K562 (cell line): Measurements from ENCODE around the gene FGGY. TPM values are rescaled to one million over a fixed set of nuclear protein-coding genes. Genes with fewer than 3 reads are reported as not detected.

ENCODE experiments used
- DNMT1 ChIP-seq: fragments of 450-650 bp; IDR thresholded peaks from 2 replicates; pipeline ENCODE4 v1.6.1; 2016; ENCODE audit warnings: antibody characterized with exemption, mild to moderate bottlenecking
- EHMT2 ChIP-seq: fragments of 450-650 bp; IDR thresholded peaks from 2 replicates; pipeline ENCODE4 v1.6.1; 2018; ENCODE audit warnings: antibody characterized with exemption
- RNF2 ChIP-seq: sonication (generic); IDR thresholded peaks from 2 replicates; pipeline ENCODE4 v1.6.1; 2016
- SP1 ChIP-seq: sonication (generic); formaldehyde crosslinking; IDR thresholded peaks from 2 replicates; pipeline ENCODE4 v1.8.1; 2022; ENCODE audit warnings: mild to moderate bottlenecking, missing genetic modification reagents
- polyA plus RNA-seq, 8 experiments: library from polyadenylated mRNA; depleted of rRNA in 4 of 8; stranded (reverse) in 5 of 8; unstranded in 3 of 8; fragments of >200 nt; fragmentation: Nextera tagmentation in 2 of 8; fragmentation: Illumina TruSeq in 1 of 8; extraction: Ambion mirVana in 2 of 8; extraction: Trizol in 1 of 8; gene quantifications; 2 replicates each; pipeline versions ENCODE4 v1.2.1 to v1.2.3, GENCODE V29; 2011 to 2014; ENCODE audit warnings: inconsistent platforms in 1 of 8, missing spikeins in 1 of 8
- total RNA-seq, 7 experiments: library from RNA; depleted of rRNA in 6 of 7; stranded (reverse); fragments of >200 nt in 6 of 7; fragmentation: Illumina TruSeq in 2 of 7; extraction: Trizol in 2 of 7; gene quantifications; 2 replicates each; pipeline versions ENCODE4 v1.2.1 to v1.2.3, GENCODE V29; 2011 to 2021; ENCODE audit warnings: low replicate concordance in 1 of 7
- TF ChIP-seq, protein P1 (sequence below), 2 experiments: IDR thresholded peaks; 2 replicates each; pipeline ENCODE4 v1.6.1; 2012; ENCODE audit warnings: improper control_type of control experiment in 2 of 2, low read depth in 2 of 2, low read length in 2 of 2, borderline replicate concordance in 1 of 2
- TF ChIP-seq, protein P2 (sequence below): fragments of 200-400 bp; formaldehyde crosslinking; IDR thresholded peaks from 2 replicates; pipeline ENCODE4 v1.6.1; 2017; ENCODE audit warnings: mild to moderate bottlenecking, low read depth, low read length, moderate library complexity
- TF ChIP-seq, protein P3 (sequence below): conservative IDR thresholded peaks from 2 replicates; pipeline ENCODE4 v1.6.1; 2011; ENCODE audit warnings: low read depth, mild to moderate bottlenecking, low read length; ENCODE audit not compliant: control insufficient read depth
- TF ChIP-seq, protein P4 (sequence below): fragments of 450-650 bp; IDR thresholded peaks from 2 replicates; pipeline ENCODE4 v1.6.1; 2016; ENCODE audit warnings: mild to moderate bottlenecking, moderate library complexity

The FGGY gene
- total and polyA plus RNA-seq, 9 of the 15 experiments (the other 6 are each of a cell fraction or from before 2014, with no cell fraction given), result 9.7 to 19.2 (median 12.6) TPM

DNA sequence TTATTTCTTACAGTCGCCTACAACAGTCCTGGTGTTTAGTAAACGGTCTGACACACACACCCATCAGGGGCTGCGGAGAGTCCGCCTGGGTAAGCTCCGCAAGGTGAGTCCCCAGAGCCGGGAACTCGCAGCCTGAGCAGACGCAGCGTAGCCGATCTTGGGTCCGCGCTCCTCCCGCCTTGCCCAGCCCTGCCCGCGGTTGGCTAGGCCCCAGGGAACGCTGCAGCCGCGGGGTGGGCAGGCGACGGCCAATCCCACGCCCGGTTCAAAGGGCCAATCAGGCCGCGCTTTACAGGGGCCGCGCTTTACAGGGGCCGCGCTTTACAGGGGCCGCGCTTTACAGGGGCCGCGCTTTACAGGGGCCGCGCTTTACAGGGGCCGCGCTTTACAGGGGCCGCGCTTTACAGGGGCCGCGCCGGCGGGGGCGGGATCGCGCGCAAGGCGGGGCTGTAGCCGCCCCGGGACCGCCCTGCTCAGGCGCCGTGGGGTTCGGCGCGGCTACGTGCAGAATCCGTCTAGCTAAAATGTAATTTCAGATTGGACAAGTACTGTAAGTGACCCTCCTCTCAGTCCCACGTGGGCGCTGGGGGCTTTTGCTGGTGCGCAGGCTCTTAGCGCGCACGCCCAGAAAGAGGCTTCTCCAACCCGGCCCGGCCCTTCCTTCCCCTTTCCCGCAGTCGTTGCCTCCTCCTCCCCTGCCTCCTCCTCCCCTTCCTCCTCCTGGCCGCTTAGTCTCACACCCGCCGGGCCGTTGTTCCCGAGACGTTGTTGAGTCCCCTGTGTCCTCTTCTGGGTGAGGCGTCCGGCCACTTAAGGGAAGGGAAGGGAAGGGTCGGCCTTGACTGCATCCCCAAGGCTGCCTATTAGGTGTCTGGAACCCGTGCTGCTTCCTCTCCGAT, at the start of gene FGGY (continued):
- TF ChIP-seq SP1, result peak; percentile 61; the same call in 1 of the 2 replicates
- TF ChIP-seq, protein P1, sequence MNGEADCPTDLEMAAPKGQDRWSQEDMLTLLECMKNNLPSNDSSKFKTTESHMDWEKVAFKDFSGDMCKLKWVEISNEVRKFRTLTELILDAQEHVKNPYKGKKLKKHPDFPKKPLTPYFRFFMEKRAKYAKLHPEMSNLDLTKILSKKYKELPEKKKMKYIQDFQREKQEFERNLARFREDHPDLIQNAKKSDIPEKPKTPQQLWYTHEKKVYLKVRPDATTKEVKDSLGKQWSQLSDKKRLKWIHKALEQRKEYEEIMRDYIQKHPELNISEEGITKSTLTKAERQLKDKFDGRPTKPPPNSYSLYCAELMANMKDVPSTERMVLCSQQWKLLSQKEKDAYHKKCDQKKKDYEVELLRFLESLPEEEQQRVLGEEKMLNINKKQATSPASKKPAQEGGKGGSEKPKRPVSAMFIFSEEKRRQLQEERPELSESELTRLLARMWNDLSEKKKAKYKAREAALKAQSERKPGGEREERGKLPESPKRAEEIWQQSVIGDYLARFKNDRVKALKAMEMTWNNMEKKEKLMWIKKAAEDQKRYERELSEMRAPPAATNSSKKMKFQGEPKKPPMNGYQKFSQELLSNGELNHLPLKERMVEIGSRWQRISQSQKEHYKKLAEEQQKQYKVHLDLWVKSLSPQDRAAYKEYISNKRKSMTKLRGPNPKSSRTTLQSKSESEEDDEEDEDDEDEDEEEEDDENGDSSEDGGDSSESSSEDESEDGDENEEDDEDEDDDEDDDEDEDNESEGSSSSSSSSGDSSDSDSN (IDR thresholded peaks at IDR 0.05; ENCODE audit: borderline replicate concordance in 1 of 2, low read depth in 2 of 2, low read length in 2 of 2), result peak; percentile 71 to 76; a peak in 2 of 4 replicates
- peak; percentile 13; the same call in 1 of the 2 replicates for TF ChIP-seq EHMT2
- peak; percentile 14; the same call in 1 of the 2 replicates for TF ChIP-seq RNF2
- TF ChIP-seq, protein P2, sequence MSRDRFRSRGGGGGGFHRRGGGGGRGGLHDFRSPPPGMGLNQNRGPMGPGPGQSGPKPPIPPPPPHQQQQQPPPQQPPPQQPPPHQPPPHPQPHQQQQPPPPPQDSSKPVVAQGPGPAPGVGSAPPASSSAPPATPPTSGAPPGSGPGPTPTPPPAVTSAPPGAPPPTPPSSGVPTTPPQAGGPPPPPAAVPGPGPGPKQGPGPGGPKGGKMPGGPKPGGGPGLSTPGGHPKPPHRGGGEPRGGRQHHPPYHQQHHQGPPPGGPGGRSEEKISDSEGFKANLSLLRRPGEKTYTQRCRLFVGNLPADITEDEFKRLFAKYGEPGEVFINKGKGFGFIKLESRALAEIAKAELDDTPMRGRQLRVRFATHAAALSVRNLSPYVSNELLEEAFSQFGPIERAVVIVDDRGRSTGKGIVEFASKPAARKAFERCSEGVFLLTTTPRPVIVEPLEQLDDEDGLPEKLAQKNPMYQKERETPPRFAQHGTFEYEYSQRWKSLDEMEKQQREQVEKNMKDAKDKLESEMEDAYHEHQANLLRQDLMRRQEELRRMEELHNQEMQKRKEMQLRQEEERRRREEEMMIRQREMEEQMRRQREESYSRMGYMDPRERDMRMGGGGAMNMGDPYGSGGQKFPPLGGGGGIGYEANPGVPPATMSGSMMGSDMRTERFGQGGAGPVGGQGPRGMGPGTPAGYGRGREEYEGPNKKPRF, result no peak
- 0 out of 2 replicates have a peak, but pooled peaks have one; percentile 18 for TF ChIP-seq DNMT1
- TF ChIP-seq, protein P3, sequence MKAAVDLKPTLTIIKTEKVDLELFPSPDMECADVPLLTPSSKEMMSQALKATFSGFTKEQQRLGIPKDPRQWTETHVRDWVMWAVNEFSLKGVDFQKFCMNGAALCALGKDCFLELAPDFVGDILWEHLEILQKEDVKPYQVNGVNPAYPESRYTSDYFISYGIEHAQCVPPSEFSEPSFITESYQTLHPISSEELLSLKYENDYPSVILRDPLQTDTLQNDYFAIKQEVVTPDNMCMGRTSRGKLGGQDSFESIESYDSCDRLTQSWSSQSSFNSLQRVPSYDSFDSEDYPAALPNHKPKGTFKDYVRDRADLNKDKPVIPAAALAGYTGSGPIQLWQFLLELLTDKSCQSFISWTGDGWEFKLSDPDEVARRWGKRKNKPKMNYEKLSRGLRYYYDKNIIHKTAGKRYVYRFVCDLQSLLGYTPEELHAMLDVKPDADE, result no peak
- TF ChIP-seq, protein P4, sequence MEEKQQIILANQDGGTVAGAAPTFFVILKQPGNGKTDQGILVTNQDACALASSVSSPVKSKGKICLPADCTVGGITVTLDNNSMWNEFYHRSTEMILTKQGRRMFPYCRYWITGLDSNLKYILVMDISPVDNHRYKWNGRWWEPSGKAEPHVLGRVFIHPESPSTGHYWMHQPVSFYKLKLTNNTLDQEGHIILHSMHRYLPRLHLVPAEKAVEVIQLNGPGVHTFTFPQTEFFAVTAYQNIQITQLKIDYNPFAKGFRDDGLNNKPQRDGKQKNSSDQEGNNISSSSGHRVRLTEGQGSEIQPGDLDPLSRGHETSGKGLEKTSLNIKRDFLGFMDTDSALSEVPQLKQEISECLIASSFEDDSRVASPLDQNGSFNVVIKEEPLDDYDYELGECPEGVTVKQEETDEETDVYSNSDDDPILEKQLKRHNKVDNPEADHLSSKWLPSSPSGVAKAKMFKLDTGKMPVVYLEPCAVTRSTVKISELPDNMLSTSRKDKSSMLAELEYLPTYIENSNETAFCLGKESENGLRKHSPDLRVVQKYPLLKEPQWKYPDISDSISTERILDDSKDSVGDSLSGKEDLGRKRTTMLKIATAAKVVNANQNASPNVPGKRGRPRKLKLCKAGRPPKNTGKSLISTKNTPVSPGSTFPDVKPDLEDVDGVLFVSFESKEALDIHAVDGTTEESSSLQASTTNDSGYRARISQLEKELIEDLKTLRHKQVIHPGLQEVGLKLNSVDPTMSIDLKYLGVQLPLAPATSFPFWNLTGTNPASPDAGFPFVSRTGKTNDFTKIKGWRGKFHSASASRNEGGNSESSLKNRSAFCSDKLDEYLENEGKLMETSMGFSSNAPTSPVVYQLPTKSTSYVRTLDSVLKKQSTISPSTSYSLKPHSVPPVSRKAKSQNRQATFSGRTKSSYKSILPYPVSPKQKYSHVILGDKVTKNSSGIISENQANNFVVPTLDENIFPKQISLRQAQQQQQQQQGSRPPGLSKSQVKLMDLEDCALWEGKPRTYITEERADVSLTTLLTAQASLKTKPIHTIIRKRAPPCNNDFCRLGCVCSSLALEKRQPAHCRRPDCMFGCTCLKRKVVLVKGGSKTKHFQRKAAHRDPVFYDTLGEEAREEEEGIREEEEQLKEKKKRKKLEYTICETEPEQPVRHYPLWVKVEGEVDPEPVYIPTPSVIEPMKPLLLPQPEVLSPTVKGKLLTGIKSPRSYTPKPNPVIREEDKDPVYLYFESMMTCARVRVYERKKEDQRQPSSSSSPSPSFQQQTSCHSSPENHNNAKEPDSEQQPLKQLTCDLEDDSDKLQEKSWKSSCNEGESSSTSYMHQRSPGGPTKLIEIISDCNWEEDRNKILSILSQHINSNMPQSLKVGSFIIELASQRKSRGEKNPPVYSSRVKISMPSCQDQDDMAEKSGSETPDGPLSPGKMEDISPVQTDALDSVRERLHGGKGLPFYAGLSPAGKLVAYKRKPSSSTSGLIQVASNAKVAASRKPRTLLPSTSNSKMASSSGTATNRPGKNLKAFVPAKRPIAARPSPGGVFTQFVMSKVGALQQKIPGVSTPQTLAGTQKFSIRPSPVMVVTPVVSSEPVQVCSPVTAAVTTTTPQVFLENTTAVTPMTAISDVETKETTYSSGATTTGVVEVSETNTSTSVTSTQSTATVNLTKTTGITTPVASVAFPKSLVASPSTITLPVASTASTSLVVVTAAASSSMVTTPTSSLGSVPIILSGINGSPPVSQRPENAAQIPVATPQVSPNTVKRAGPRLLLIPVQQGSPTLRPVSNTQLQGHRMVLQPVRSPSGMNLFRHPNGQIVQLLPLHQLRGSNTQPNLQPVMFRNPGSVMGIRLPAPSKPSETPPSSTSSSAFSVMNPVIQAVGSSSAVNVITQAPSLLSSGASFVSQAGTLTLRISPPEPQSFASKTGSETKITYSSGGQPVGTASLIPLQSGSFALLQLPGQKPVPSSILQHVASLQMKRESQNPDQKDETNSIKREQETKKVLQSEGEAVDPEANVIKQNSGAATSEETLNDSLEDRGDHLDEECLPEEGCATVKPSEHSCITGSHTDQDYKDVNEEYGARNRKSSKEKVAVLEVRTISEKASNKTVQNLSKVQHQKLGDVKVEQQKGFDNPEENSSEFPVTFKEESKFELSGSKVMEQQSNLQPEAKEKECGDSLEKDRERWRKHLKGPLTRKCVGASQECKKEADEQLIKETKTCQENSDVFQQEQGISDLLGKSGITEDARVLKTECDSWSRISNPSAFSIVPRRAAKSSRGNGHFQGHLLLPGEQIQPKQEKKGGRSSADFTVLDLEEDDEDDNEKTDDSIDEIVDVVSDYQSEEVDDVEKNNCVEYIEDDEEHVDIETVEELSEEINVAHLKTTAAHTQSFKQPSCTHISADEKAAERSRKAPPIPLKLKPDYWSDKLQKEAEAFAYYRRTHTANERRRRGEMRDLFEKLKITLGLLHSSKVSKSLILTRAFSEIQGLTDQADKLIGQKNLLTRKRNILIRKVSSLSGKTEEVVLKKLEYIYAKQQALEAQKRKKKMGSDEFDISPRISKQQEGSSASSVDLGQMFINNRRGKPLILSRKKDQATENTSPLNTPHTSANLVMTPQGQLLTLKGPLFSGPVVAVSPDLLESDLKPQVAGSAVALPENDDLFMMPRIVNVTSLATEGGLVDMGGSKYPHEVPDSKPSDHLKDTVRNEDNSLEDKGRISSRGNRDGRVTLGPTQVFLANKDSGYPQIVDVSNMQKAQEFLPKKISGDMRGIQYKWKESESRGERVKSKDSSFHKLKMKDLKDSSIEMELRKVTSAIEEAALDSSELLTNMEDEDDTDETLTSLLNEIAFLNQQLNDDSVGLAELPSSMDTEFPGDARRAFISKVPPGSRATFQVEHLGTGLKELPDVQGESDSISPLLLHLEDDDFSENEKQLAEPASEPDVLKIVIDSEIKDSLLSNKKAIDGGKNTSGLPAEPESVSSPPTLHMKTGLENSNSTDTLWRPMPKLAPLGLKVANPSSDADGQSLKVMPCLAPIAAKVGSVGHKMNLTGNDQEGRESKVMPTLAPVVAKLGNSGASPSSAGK, result peak; percentile 6; the same call in 1 of the 2 replicates
